ENCODE data around the gene ACKR2.
A peak's percentile ranks its signal among the peaks of the same experiment; 100 is the strongest.

GRCh38 chr3:42830437-42831320 is 21.4 kb downstream of the ACKR2 start:
- peak; percentile 60 for TF ChIP-seq CTCF (IDR thresholded peaks at IDR 0.05; ENCODE audit: poor library complexity)
- TF ChIP-seq EZH2phosphoT487 (IDR thresholded peaks at IDR 0.05; ENCODE audit: low read depth, severe bottlenecking, unreplicated experiment), result no peak

Measured in hepatocyte (in vitro differentiated cells).